Urinary bladder (tissue), 4 donors: ENCODE measurements around the gene POU2F3. TPM values are rescaled to one million over a fixed set of nuclear protein-coding genes. Genes with fewer than 3 reads are reported as not detected.

ENCODE experiments used
- DNase-seq: peaks from one replicate; pipeline ENCODE4 v3.0.0-alpha.2; 2015; ENCODE audit errors: extremely low spot score
- H3K27ac ChIP-seq: one replicate; pipeline ENCODE4 v1.5.1; 2013; ENCODE audit warnings: low read depth, mild to moderate bottlenecking, moderate library complexity
- H3K36me3 ChIP-seq: one replicate; pipeline ENCODE4 v1.6.1; 2013; ENCODE audit warnings: mild to moderate bottlenecking, moderate library complexity; ENCODE audit not compliant: insufficient read depth
- H3K4me1 ChIP-seq: one replicate; pipeline ENCODE4 v1.6.1; 2013; ENCODE audit warnings: mild to moderate bottlenecking, moderate library complexity; ENCODE audit not compliant: insufficient read depth
- H3K4me3 ChIP-seq: one replicate; pipeline ENCODE4 v1.5.1; 2013; ENCODE audit warnings: low read depth, low read length
- WGBS: extraction: QIAGEN DNeasy Blood & Tissue Kit; methylation state at CpG from one replicate; pipeline ENCODE4 v1.1.7; 2013; 5-methylcytosine and 5-hydroxymethylcytosine counted together
- polyA plus RNA-seq: library from polyadenylated mRNA; stranded (reverse); fragments of 200-250 nt; gene quantifications from one replicate; pipeline ENCODE4 v1.2.3, GENCODE V29; 2013
- total RNA-seq: library from RNA; depleted of rRNA; stranded (reverse); fragments of >200 nt; gene quantifications from one replicate; pipeline ENCODE4 v1.2.3, GENCODE V29; 2014
- donor health status: healthy with polysubstance abuse.
- donor health status: healthy.

The POU2F3 gene
- total and polyA plus RNA-seq, 2 donors, result 0.44 to 0.58 TPM

- no peaks in the 10 kb centered on the region for H3K4me1 ChIP-seq
- H3K4me3 ChIP-seq, result no peak overlapping the region
- 81% methylated on average over 5 of the region's 5 CpGs for WGBS
- DNase-seq, result no peak
- H3K27ac ChIP-seq, result no peak overlapping the region
- H3K36me3 ChIP-seq, result no peaks in the 10 kb centered on the region
These were observed 13.7 kb upstream of the POU2F3 start for GRCh38 chr11:120226242-120226641.

GRCh38 chr11:120226714-120227113, 13.2 kb upstream of the POU2F3 start:
- 77% methylated on average over 13 of the region's 13 CpGs for WGBS
- H3K4me1 ChIP-seq, result no peaks in the 10 kb centered on the region
- no peak overlapping the region for H3K4me3 ChIP-seq
- no peaks in the 10 kb centered on the region for H3K36me3 ChIP-seq
- H3K27ac ChIP-seq, result no peak overlapping the region
- DNase-seq, result no peak

GRCh38 chr11:120227228-120227852, 12.6 kb upstream of the POU2F3 start:
- Histone ChIP-seq H3K4me1 (no peaks in the 10 kb centered on the region), H3K4me3 (no peak overlapping the region), H3K36me3 (no peaks in the 10 kb centered on the region), H3K27ac (no peak overlapping the region)
- WGBS, result 91% methylated on average over 5 of the region's 5 CpGs
- DNase-seq, result no peak

- H3K36me3 ChIP-seq, result no peaks in the 10 kb centered on the region
- H3K4me1 ChIP-seq, result no peaks in the 10 kb centered on the region
- no peak overlapping the region for H3K4me3 ChIP-seq
- WGBS, result 84% methylated on average over 16 of the region's 16 CpGs
- DNase-seq, result no peak
- no peak overlapping the region for H3K27ac ChIP-seq
These were observed 11.1 kb upstream of the POU2F3 start for GRCh38 chr11:120228794-120229384.

GRCh38 chr11:120229451-120230424, 10.2 kb upstream of the POU2F3 start:
- WGBS, result 56% methylated on average over 17 of the region's 17 CpGs
- H3K4me1 ChIP-seq, result no peaks in the 10 kb centered on the region
- no peak overlapping the region for H3K27ac ChIP-seq

GRCh38 chr11:120230433-120231071, 9.4 kb upstream of the POU2F3 start:
- no peaks in the 10 kb centered on the region for H3K4me1 ChIP-seq
- WGBS, result 78% methylated on average over 5 of the region's 5 CpGs
- no peaks in the 10 kb centered on the region for H3K36me3 ChIP-seq
- no peak overlapping the region for H3K27ac ChIP-seq
- no peak overlapping the region for H3K4me3 ChIP-seq
- DNase-seq, result no peak

More at GRCh38 chr11:120229451-120230424, 10.2 kb upstream of the POU2F3 start:
- H3K36me3 ChIP-seq, result no peaks in the 10 kb centered on the region
- DNase-seq, result no peak
- no peak overlapping the region for H3K4me3 ChIP-seq

- 25% methylated on average over 4 of the region's 4 CpGs for WGBS
- H3K4me3 ChIP-seq, result no peak overlapping the region
- no peak for DNase-seq
- no peak overlapping the region for H3K27ac ChIP-seq
- H3K4me1 ChIP-seq, result no peaks in the 10 kb centered on the region
- H3K36me3 ChIP-seq, result no peaks in the 10 kb centered on the region
These were observed 8.0 kb upstream of the POU2F3 start for GRCh38 chr11:120231963-120232362.

GRCh38 chr11:120233207-120233803, 6.6 kb upstream of the POU2F3 start:
- Histone ChIP-seq H3K27ac (no peak overlapping the region), H3K4me3 (no peak overlapping the region), H3K36me3 (no peaks in the 10 kb centered on the region), H3K4me1 (no peaks in the 10 kb centered on the region)
- WGBS, result 73% methylated on average over 9 of the region's 9 CpGs
- DNase-seq, result no peak

GRCh38 chr11:120235024-120235628, 4.8 kb upstream of the POU2F3 start:
- no peaks in the 10 kb centered on the region for H3K36me3 ChIP-seq
- no peak for DNase-seq
- WGBS, result 17% methylated on average over 8 of the region's 8 CpGs
- no peak overlapping the region for H3K27ac ChIP-seq
- no peak overlapping the region for H3K4me3 ChIP-seq
- no peaks in the 10 kb centered on the region for H3K4me1 ChIP-seq

- no peak overlapping the region for H3K27ac ChIP-seq
- 55% methylated on average over 5 of the region's 5 CpGs for WGBS
- no peak for DNase-seq
- H3K36me3 ChIP-seq, result no peaks in the 10 kb centered on the region
- no peaks in the 10 kb centered on the region for H3K4me1 ChIP-seq
- H3K4me3 ChIP-seq, result no peak overlapping the region
These were observed 3.5 kb upstream of the POU2F3 start for GRCh38 chr11:120236169-120237107.

- WGBS, result 88% methylated on average over 11 of the region's 11 CpGs
- no peak overlapping the region for H3K27ac ChIP-seq
- H3K36me3 ChIP-seq, result no peaks in the 10 kb centered on the region
- no peak overlapping the region for H3K4me3 ChIP-seq
- no peaks in the 10 kb centered on the region for H3K4me1 ChIP-seq
- no peak for DNase-seq
These were observed 846 bp upstream of the POU2F3 start for GRCh38 chr11:120238968-120239620.

- DNase-seq, result no peak
- 96% methylated on average over 2 of the region's 2 CpGs for WGBS
These were observed 926 bp downstream of the POU2F3 start for GRCh38 chr11:120240866-120241265.

More at GRCh38 chr11:120240866-120241265, 926 bp downstream of the POU2F3 start:
- no peaks in the 10 kb centered on the region for H3K36me3 ChIP-seq
- H3K4me3 ChIP-seq, result no peak overlapping the region
- no peak overlapping the region for H3K27ac ChIP-seq
- no peaks in the 10 kb centered on the region for H3K4me1 ChIP-seq
